MM.1S (cell line): ENCODE data around the gene IQCM.

Experiments used
- DNase-seq: peaks from one replicate; pipeline ENCODE4 v3.0.0-alpha.2; 2015
- H2AFZ ChIP-seq: fragments of 300-600 bp; sonication (generic); 2 replicates; pipeline ENCODE4 v1.6.0; 2016; ENCODE audit warnings: antibody characterized with exemption, low read length
- H3F3A ChIP-seq: fragments of 300-600 bp; sonication (generic); 2 replicates; pipeline ENCODE4 v1.6.1; 2016; ENCODE audit warnings: mild to moderate bottlenecking, antibody characterized with exemption, low read length, moderate library complexity, mixed read lengths; ENCODE audit not compliant: insufficient read depth
- H3K27ac ChIP-seq: fragments of 300-600 bp; sonication (generic); 2 replicates; pipeline ENCODE4 v1.5.1; 2016; ENCODE audit warnings: mild to moderate bottlenecking, low read length
- H3K27me3 ChIP-seq: fragments of 300-600 bp; sonication (generic); replicated peaks from 2 replicates; pipeline ENCODE4 v1.6.0; 2016; ENCODE audit warnings: low read length; ENCODE audit not compliant: insufficient read depth
- H3K36me3 ChIP-seq: fragments of 300-600 bp; sonication (generic); replicated peaks from 2 replicates; pipeline ENCODE4 v1.6.1; 2016; ENCODE audit warnings: mild to moderate bottlenecking, low read length, mixed read lengths; ENCODE audit not compliant: insufficient read depth
- H3K4me1 ChIP-seq: fragments of 300-600 bp; sonication (generic); 2 replicates; pipeline ENCODE4 v1.6.1; 2016; ENCODE audit warnings: low read length, mixed read lengths
- H3K4me2 ChIP-seq: fragments of 300-600 bp; sonication (generic); 2 replicates; pipeline ENCODE4 v1.6.0; 2016; ENCODE audit warnings: low read depth, low read length
- H3K4me3 ChIP-seq: fragments of 300-600 bp; sonication (generic); 2 replicates; pipeline ENCODE4 v1.5.1; 2016; ENCODE audit warnings: low read length, mixed read lengths
- H3K79me2 ChIP-seq: fragments of 300-600 bp; sonication (generic); 2 replicates; pipeline ENCODE4 v1.6.1; 2016; ENCODE audit warnings: mixed run types, low read length, mixed read lengths
- H3K9ac ChIP-seq: fragments of 300-600 bp; sonication (generic); 2 replicates; pipeline ENCODE4 v1.6.1; 2016; ENCODE audit warnings: low read length, mixed read lengths
- H3K9me2 ChIP-seq: fragments of 300-600 bp; sonication (generic); replicated peaks from 2 replicates; pipeline ENCODE4 v1.6.1; 2016; ENCODE audit warnings: mild to moderate bottlenecking, low read length, mixed read lengths; ENCODE audit not compliant: insufficient read depth
- H3K9me3 ChIP-seq: fragments of 300-600 bp; sonication (generic); replicated peaks from 2 replicates; pipeline ENCODE4 v1.6.1; 2016; ENCODE audit warnings: mild to moderate bottlenecking, low read length, mixed read lengths; ENCODE audit not compliant: insufficient read depth
- H4K20me1 ChIP-seq: fragments of 300-600 bp; sonication (generic); 2 replicates; pipeline ENCODE4 v1.6.1; 2016; ENCODE audit warnings: mild to moderate bottlenecking, low read length, moderate library complexity, mixed read lengths; ENCODE audit not compliant: insufficient read depth
- CTCF ChIP-seq: fragments of 300-600 bp; sonication (generic); IDR thresholded peaks from 2 replicates; pipeline ENCODE4 v1.5.1; 2016; ENCODE audit warnings: antibody characterized with exemption, low read length, mixed read lengths
- EZH2 ChIP-seq: fragments of 300-600 bp; sonication (generic); optimal IDR thresholded peaks from 2 replicates; pipeline ENCODE3; 2017; ENCODE audit warnings: low read depth, mild to moderate bottlenecking, antibody characterized with exemption, low read length, mixed read lengths
- EZH2phosphoT487 ChIP-seq: fragments of 300-600 bp; sonication (generic); IDR thresholded peaks from 2 replicates; pipeline ENCODE4 v1.6.1; 2018; ENCODE audit warnings: antibody characterized with exemption, low read length

The IQCM gene

GRCh38 chr4:149604827-149605226, 210.8 kb downstream of the IQCM start:
- H3F3A ChIP-seq, result no peaks in the 10 kb centered on the region
- H3K4me3 ChIP-seq, result no peak overlapping the region
- DNase-seq, result no peak
- no peaks in the 10 kb centered on the region for H3K4me1 ChIP-seq
- TF ChIP-seq EZH2phosphoT487 (no peak), EZH2 (no peak), CTCF (no peak)
- H3K9me3 ChIP-seq, result no peaks in the 10 kb centered on the region
- no peak overlapping the region for H3K9ac ChIP-seq
- H3K36me3 ChIP-seq, result no peaks in the 10 kb centered on the region
- no peak overlapping the region for H3K27ac ChIP-seq
- H3K4me2 ChIP-seq, result no peak overlapping the region
- no peaks in the 10 kb centered on the region for H3K9me2 ChIP-seq
- H2AFZ ChIP-seq, result no peak overlapping the region
- no peaks in the 10 kb centered on the region for H3K27me3 ChIP-seq
- H4K20me1 ChIP-seq, result no peaks in the 10 kb centered on the region
- H3K79me2 ChIP-seq, result no peaks in the 10 kb centered on the region

GRCh38 chr4:149595500-149595899, 220.1 kb downstream of the IQCM start:
- Histone ChIP-seq H3K9me3 (no peaks in the 10 kb centered on the region), H3K4me3 (no peak overlapping the region), H3K4me1 (no peaks in the 10 kb centered on the region), H3K27me3 (no peaks in the 10 kb centered on the region), H3K36me3 (no peaks in the 10 kb centered on the region), H3K9me2 (no peaks in the 10 kb centered on the region), H3K9ac (no peak overlapping the region), H2AFZ (no peak overlapping the region), H3K79me2 (no peaks in the 10 kb centered on the region), H3K4me2 (no peak overlapping the region), H3F3A (no peaks in the 10 kb centered on the region), H4K20me1 (no peaks in the 10 kb centered on the region), H3K27ac (no peak overlapping the region)
- no peak for TF ChIP-seq CTCF
- no peak for TF ChIP-seq EZH2
- no peak for TF ChIP-seq EZH2phosphoT487
- no peak for DNase-seq

GRCh38 chr4:149589826-149590225, 225.8 kb downstream of the IQCM start:
- Histone ChIP-seq H2AFZ (no peak overlapping the region), H3F3A (no peaks in the 10 kb centered on the region), H3K4me3 (no peak overlapping the region), H3K9me3 (no peaks in the 10 kb centered on the region), H3K27ac (no peak overlapping the region), H3K27me3 (no peaks in the 10 kb centered on the region), H3K36me3 (no peaks in the 10 kb centered on the region), H4K20me1 (no peaks in the 10 kb centered on the region), H3K4me2 (no peak overlapping the region), H3K4me1 (no peaks in the 10 kb centered on the region), H3K9me2 (no peaks in the 10 kb centered on the region), H3K79me2 (no peaks in the 10 kb centered on the region), H3K9ac (no peak overlapping the region)
- no peak for TF ChIP-seq EZH2
- TF ChIP-seq CTCF, result no peak
- TF ChIP-seq EZH2phosphoT487, result no peak
- no peak for DNase-seq
